ENCODE results near the gene FLAD1. TPM values are rescaled to one million over a fixed set of nuclear protein-coding genes. Genes with fewer than 3 reads are reported as not detected.
"Not testable (repeated sequence)": the region's sequence is repeated elsewhere in the genome, so short reads cannot be mapped to it uniquely, and the experiment has no call there.

The FLAD1 gene
- total and polyA plus RNA-seq, 2 donors (not counting 3 experiments of a cell fraction or from before 2014, with no cell fraction given): 42.2 to 59.1 TPM

- H3K4me3 ChIP-seq (replicated peaks in 1 of 3; ENCODE audit: insufficient read depth in 1 of 3, low read depth in 1 of 3, low read length in 3 of 3): peak overlapping the region; percentile 58 to 88 (median 87)
- H4K20me1 ChIP-seq (replicated peaks; ENCODE audit: control insufficient read depth, extremely low read depth, insufficient read depth, low read length): no peaks in the 10 kb centered on the region
- H3K9me3 ChIP-seq (replicated peaks; ENCODE audit: control insufficient read depth, insufficient read depth, low read length): no peaks in the 10 kb centered on the region
- no peaks in the 10 kb centered on the region for H3K36me3 ChIP-seq (ENCODE audit: control insufficient read depth in 2 of 2, extremely low read depth in 1 of 2, insufficient read depth in 2 of 2, low read length in 2 of 2)
- POLR2A ChIA-PET: interaction anchor here (0.7 kb wide), 1 partner anchor 39 kb away, joined by 3 read pairs; the partner anchor contains the start of gene PMVK
- TF ChIP-seq EZH2 (IDR thresholded peaks at IDR 0.05; ENCODE audit: borderline replicate concordance, low read depth, low read length, severe bottlenecking) (no peak), POLR2A (IDR thresholded peaks at IDR 0.05; ENCODE audit: low read depth, low read length) (peak; percentile 1), MAX (IDR thresholded peaks at IDR 0.05; ENCODE audit: insufficient read depth, insufficient read length) (no peak), FOS (IDR thresholded peaks at IDR 0.05; ENCODE audit: borderline replicate concordance, insufficient read depth, low read length) (no peak)
- intact Hi-C loops (cut with micrococcal nuclease) (loop anchor here (1.0 to 10.0 kb wide), 3 partner anchors 15 to 491 kb away; partner anchors contain the start of gene PYGO2), dilution Hi-C loops (cut with MboI; ENCODE audit: extremely low pct_ligation_motif_present, low sequenced_read_pairs) (no loop called here)
- peak overlapping the region; percentile 99 for H3K27ac ChIP-seq (ENCODE audit: insufficient read depth, low read depth, low read length)
- H3K9me1 ChIP-seq (replicated peaks; ENCODE audit: control insufficient read depth, extremely low read depth, insufficient read depth, low read length): no peaks in the 10 kb centered on the region
- H3K4me2 ChIP-seq (ENCODE audit: insufficient read depth, low read length): peak overlapping the region; percentile 94
- peak overlapping the region; percentile 10 for H2AFZ ChIP-seq (ENCODE audit: low read depth, low read length)
- peaks cover 41% of the 10 kb centered on the region for H3K79me2 ChIP-seq (ENCODE audit: control insufficient read depth, insufficient read depth, low read length)
- peaks cover 32% of the 10 kb centered on the region for H3K4me1 ChIP-seq (ENCODE audit: control insufficient read depth, extremely low read depth, insufficient read depth, low read length)
- CTCF ChIA-PET: interaction anchor here (1.0 to 8.5 kb wide), 8 partner anchors 14 to 416 kb away, joined by 3 to 81 read pairs (median 3); partner anchors contain the start of gene PYGO2
- peak overlapping the region; percentile 90 for H3K9ac ChIP-seq (replicated peaks; ENCODE audit: extremely low read depth, insufficient read depth, low read length)
- BruUV-seq (replicated peaks): no TSS peak
- no peak for FAIRE-seq
- H3K27me3 ChIP-seq (ENCODE audit: control insufficient read depth in 2 of 2, insufficient read depth in 2 of 2, low read length in 2 of 2): no peaks in the 10 kb centered on the region
- peak; percentile 67 for DNase-seq (ENCODE audit: low read depth, low spot score)
These were observed 7.6 kb upstream of the FLAD1 start for GRCh38 chr1:154975409-154976059.

GRCh38 chr1:154977762-154978161 is 5.4 kb upstream of the FLAD1 start:
- intact Hi-C loops (cut with micrococcal nuclease): loop anchor here (10.0 kb wide), 1 partner anchor 493 kb away; no protein-coding TSS in a partner anchor
- H3K27ac ChIP-seq (ENCODE audit: insufficient read depth, low read depth, low read length); H3K9ac ChIP-seq (replicated peaks; ENCODE audit: extremely low read depth, insufficient read depth, low read length); H3K4me3 ChIP-seq (replicated peaks in 1 of 3; ENCODE audit: insufficient read depth in 1 of 3, low read depth in 1 of 3, low read length in 3 of 3); BruUV-seq (replicated peaks); H4K20me1 ChIP-seq (replicated peaks; ENCODE audit: control insufficient read depth, extremely low read depth, insufficient read depth, low read length); H3K9me1 ChIP-seq (replicated peaks; ENCODE audit: control insufficient read depth, extremely low read depth, insufficient read depth, low read length); H3K36me3 ChIP-seq (ENCODE audit: control insufficient read depth in 2 of 2, extremely low read depth in 1 of 2, insufficient read depth in 2 of 2, low read length in 2 of 2); H2AFZ ChIP-seq (ENCODE audit: low read depth, low read length); DNase-seq (ENCODE audit: low read depth, low spot score); dilution Hi-C loops (cut with MboI; ENCODE audit: extremely low pct_ligation_motif_present, low sequenced_read_pairs); H3K9me3 ChIP-seq (replicated peaks; ENCODE audit: control insufficient read depth, insufficient read depth, low read length); POLR2A ChIA-PET; FAIRE-seq; H3K4me2 ChIP-seq (ENCODE audit: insufficient read depth, low read length); H3K27me3 ChIP-seq (ENCODE audit: control insufficient read depth in 2 of 2, insufficient read depth in 2 of 2, low read length in 2 of 2): not testable (repeated sequence)
- CTCF ChIA-PET: interaction anchor here (1.0 to 1.8 kb wide), 3 partner anchors 10 to 40 kb away, joined by 4 to 6 read pairs (median 4); partner anchors contain the start of gene PYGO2
- peaks cover 41% of the 10 kb centered on the region for H3K79me2 ChIP-seq (ENCODE audit: control insufficient read depth, insufficient read depth, low read length)
- peaks cover 17% of the 10 kb centered on the region for H3K4me1 ChIP-seq (ENCODE audit: control insufficient read depth, extremely low read depth, insufficient read depth, low read length)
